HCT116 (cell line): Measurements from ENCODE around the gene ATOX1. TPM values are rescaled to one million over a fixed set of nuclear protein-coding genes. Genes with fewer than 3 reads are reported as not detected.

Source experiments
- ATAC-seq: fragments of 200-7000 bp; cut with Tn5 transposase; 2 replicates; pipeline ENCODE4 v1.9.1; 2020; ENCODE audit warnings: mild to moderate bottlenecking, moderate library complexity
- BruUV-seq: library from RNA; stranded (reverse); fragments of 400-500 nt; replicated peaks from 2 replicates; lab custom pipeline; 2021; lab: Mats Ljungman, UMichigan
- CTCF ChIA-PET: fragments of 300-600 bp; sonication (Branson Sonifier 250); formaldehyde crosslinking; loops from one replicate; lab custom pipeline; 2021; ENCODE audit warnings: antibody characterized with exemption; lab: Charles Lee
- POLR2A ChIA-PET: fragments of 300-600, 350-600 bp; sonication (Branson Sonifier 250); formaldehyde crosslinking; loops from one replicate; lab custom pipeline; 2021; ENCODE audit warnings: antibody characterized with exemption; lab: Charles Lee
- RAD21 ChIA-PET, 2 experiments: fragments of 300-600 bp; sonication (Branson Sonifier 250); formaldehyde crosslinking; loops; one replicate each; lab custom pipeline; 2023; ENCODE audit warnings: low total read pairs in 2 of 2; ENCODE audit not compliant: uncharacterized antibody in 2 of 2, unreplicated experiment in 2 of 2, low non-redundant PET in 1 of 2; lab: Charles Lee
- DNase-seq: peaks from one replicate; pipeline ENCODE4 v3.0.0-alpha.2; 2010; ENCODE audit warnings: low read depth, low spot score
- H2AFZ ChIP-seq: fragments of 200-600 bp; shearing (Covaris generic), sonication (generic); 2 replicates; pipeline ENCODE4 v1.6.1; 2017; ENCODE audit warnings: low read depth, mixed run types, mixed read lengths, antibody characterized with exemption, low read length; ENCODE audit not compliant: poor library complexity, severe bottlenecking
- H3K27ac ChIP-seq: 2 replicates; pipeline ENCODE4 v1.5.1; 2012; ENCODE audit warnings: low read depth, low read length
- H3K27me3 ChIP-seq: fragments of 200-600 bp; sonication (generic); 2 replicates; pipeline ENCODE4 v1.6.1; 2016; ENCODE audit warnings: mixed run types, low read length, mixed read lengths; ENCODE audit not compliant: insufficient read depth
- H3K36me3 ChIP-seq, 2 experiments: fragments of 200-500 bp in 1 of 2; fragments of 200-600 bp in 1 of 2; sonication (Bioruptor generic) in 1 of 2; sonication (generic) in 1 of 2; 2 replicates each; pipeline versions ENCODE4 v1.5.1 to v1.6.1; 2014 to 2016; ENCODE audit warnings: low read length in 2 of 2, inconsistent platforms in 1 of 2, mixed read lengths in 1 of 2, mixed run types in 1 of 2; ENCODE audit not compliant: insufficient read depth in 2 of 2, control insufficient read depth in 1 of 2
- H3K4me1 ChIP-seq, 2 experiments: fragments of 200-600 bp in 1 of 2; sonication (generic) in 1 of 2; 2 replicates each; pipeline versions ENCODE4 v1.5.1 to v1.6.1; 2012 to 2017; ENCODE audit warnings: low read length in 2 of 2, inconsistent platforms in 1 of 2, mild to moderate bottlenecking in 1 of 2, mixed read lengths in 1 of 2, mixed run types in 1 of 2, moderate library complexity in 1 of 2; ENCODE audit not compliant: insufficient read depth in 2 of 2, control insufficient read depth in 1 of 2
- H3K4me2 ChIP-seq: fragments of 200-600 bp; sonication (generic); 2 replicates; pipeline ENCODE4 v1.6.1; 2017; ENCODE audit warnings: mixed run types, low read length, mixed read lengths
- H3K4me3 ChIP-seq, 2 experiments: fragments of 200-600 bp in 1 of 2; sonication (generic) in 1 of 2; replicated peaks in 1 of 2; 2 replicates each; pipeline ENCODE4 v1.5.1; 2011 to 2016; ENCODE audit warnings: low read length in 2 of 2, control low read depth in 1 of 2, low read depth in 1 of 2, mild to moderate bottlenecking in 1 of 2, mixed read lengths in 1 of 2, mixed run types in 1 of 2
- H3K79me2 ChIP-seq: fragments of 200-600 bp; sonication (generic); 2 replicates; pipeline ENCODE4 v1.6.1; 2017; ENCODE audit warnings: mild to moderate bottlenecking, mixed run types, low read length, moderate library complexity, mixed read lengths; ENCODE audit not compliant: insufficient read depth
- H3K9ac ChIP-seq: fragments of 200-600 bp; sonication (generic); 2 replicates; pipeline ENCODE4 v1.6.1; 2016; ENCODE audit warnings: low read length, mixed read lengths
- H3K9me2 ChIP-seq: fragments of 200-600 bp; sonication (generic), shearing (Covaris generic); 2 replicates; pipeline ENCODE4 v1.6.1; 2017; ENCODE audit warnings: mixed run types, mild to moderate bottlenecking, moderate library complexity; ENCODE audit not compliant: insufficient read depth
- H3K9me3 ChIP-seq, 2 experiments: fragments of 200-500 bp in 1 of 2; fragments of 200-600 bp in 1 of 2; sonication (Bioruptor generic) in 1 of 2; sonication (generic) in 1 of 2; 2 replicates each; pipeline ENCODE4 v1.6.1; 2014 to 2017; ENCODE audit warnings: low read length in 2 of 2, mixed read lengths in 2 of 2, inconsistent platforms in 1 of 2, low read depth in 1 of 2, mild to moderate bottlenecking in 1 of 2, mixed run types in 1 of 2, moderate library complexity in 1 of 2; ENCODE audit not compliant: control insufficient read depth in 1 of 2, insufficient read depth in 1 of 2
- H4K20me1 ChIP-seq: fragments of 200-600 bp; sonication (generic), shearing (Covaris generic); 2 replicates; pipeline ENCODE4 v1.6.1; 2017; ENCODE audit warnings: mixed run types, mild to moderate bottlenecking, moderate library complexity; ENCODE audit not compliant: insufficient read depth
- CEBPB ChIP-seq: IDR thresholded peaks from 2 replicates; pipeline ENCODE4 v1.6.1; 2012; ENCODE audit warnings: low read depth
- EGR1 ChIP-seq: IDR thresholded peaks from 2 replicates; pipeline ENCODE4 v1.6.1; 2012; ENCODE audit warnings: low read depth
- ELF1 ChIP-seq: IDR thresholded peaks from 2 replicates; pipeline ENCODE4 v1.6.1; 2012; ENCODE audit warnings: low read depth, borderline replicate concordance
- EZH2phosphoT487 ChIP-seq: fragments of 200-600 bp; IDR thresholded peaks from 2 replicates; pipeline ENCODE4 v1.6.1; 2018; ENCODE audit warnings: antibody characterized with exemption, borderline replicate concordance
- FOSL1 ChIP-seq: IDR thresholded peaks from 2 replicates; pipeline ENCODE4 v1.6.1; 2012; ENCODE audit warnings: low read depth
- JUND ChIP-seq: IDR thresholded peaks from 2 replicates; pipeline ENCODE4 v1.6.1; 2012
- POLR2A ChIP-seq: IDR thresholded peaks from 2 replicates; pipeline ENCODE4 v1.7.0; 2011; ENCODE audit warnings: borderline replicate concordance; ENCODE audit not compliant: insufficient read depth, insufficient read length; ENCODE audit errors: extremely low read depth
- POLR2AphosphoS5 ChIP-seq: IDR thresholded peaks from 2 replicates; pipeline ENCODE4 v1.6.1; 2011; ENCODE audit warnings: mild to moderate bottlenecking, low read depth, low read length, moderate library complexity
- SIN3A ChIP-seq: IDR thresholded peaks from 2 replicates; pipeline ENCODE4 v1.6.1; 2012; ENCODE audit warnings: low read depth
- TCF7L2 ChIP-seq: IDR thresholded peaks from 2 replicates; pipeline ENCODE4 v1.7.0; 2011; ENCODE audit warnings: borderline replicate concordance, inconsistent platforms; ENCODE audit not compliant: insufficient read depth, insufficient read length; ENCODE audit errors: extremely low read depth
- ZBTB33 ChIP-seq: IDR thresholded peaks from 2 replicates; pipeline ENCODE4 v1.6.1; 2011; ENCODE audit warnings: mild to moderate bottlenecking, low read length, moderate library complexity; ENCODE audit not compliant: insufficient replicate concordance; ENCODE audit errors: extremely low read depth
- ZFX ChIP-seq: fragments of 450-650 bp; IDR thresholded peaks from 2 replicates; pipeline ENCODE4 v1.6.1; 2017
- intact Hi-C: fragments of 100-400 bp; cut with micrococcal nuclease; formaldehyde crosslinking; loops from 2 replicates; pipeline ENCODE4 v1.10.0; 2022
- total RNA-seq: library from RNA; stranded (reverse); gene quantifications from one replicate; pipeline ENCODE4 v1.2.1, GENCODE V29; 2021; ENCODE audit not compliant: unreplicated experiment
- TF ChIP-seq, protein P1 (sequence below): IDR thresholded peaks from 2 replicates; pipeline ENCODE4 v1.6.1; 2012; ENCODE audit warnings: low read depth
- TF ChIP-seq, protein P2 (sequence below): IDR thresholded peaks from 2 replicates; pipeline ENCODE4 v1.6.1; 2012
- TF ChIP-seq, protein P3 (sequence below): IDR thresholded peaks from 2 replicates; pipeline ENCODE4 v1.6.1; 2012

ATOX1 gene
- total RNA-seq, 1 experiment from 2014 or later: 66.2 TPM

- no peak for ATAC-seq
- no peak overlapping the region for H3K4me3 ChIP-seq
- ChIA-PET CTCF (no interaction called here), RAD21 (no interaction called here)
- H2AFZ ChIP-seq: no peak overlapping the region
- no peak overlapping the region for H3K27ac ChIP-seq
- H4K20me1 ChIP-seq: no peaks in the 10 kb centered on the region
- BruUV-seq: no TSS peak
- TF ChIP-seq EGR1: no peak
- no peak for TF ChIP-seq POLR2AphosphoS5
- TF ChIP-seq ELF1: no peak
- no peak for TF ChIP-seq SIN3A
- TF ChIP-seq, all 23 proteins: peak for 0
- Histone ChIP-seq H3K9me3 (no peaks in the 10 kb centered on the region), H3K4me2 (no peak overlapping the region), H3K36me3 (no peaks in the 10 kb centered on the region), H3K4me1 (peaks cover 10 to 18% of the 10 kb centered on the region in 2 experiments; a peak in 3 of 4 replicates), H3K9me2 (no peaks in the 10 kb centered on the region), H3K9ac (no peak overlapping the region), H3K27me3 (no peaks in the 10 kb centered on the region), H3K79me2 (no peaks in the 10 kb centered on the region)
- no peak for DNase-seq
- intact Hi-C loops: no loop called here
- POLR2A ChIA-PET: no interaction called here
These were observed 57.6 kb downstream of the ATOX1 start for GRCh38 chr5:151700820-151701219.

DNA sequence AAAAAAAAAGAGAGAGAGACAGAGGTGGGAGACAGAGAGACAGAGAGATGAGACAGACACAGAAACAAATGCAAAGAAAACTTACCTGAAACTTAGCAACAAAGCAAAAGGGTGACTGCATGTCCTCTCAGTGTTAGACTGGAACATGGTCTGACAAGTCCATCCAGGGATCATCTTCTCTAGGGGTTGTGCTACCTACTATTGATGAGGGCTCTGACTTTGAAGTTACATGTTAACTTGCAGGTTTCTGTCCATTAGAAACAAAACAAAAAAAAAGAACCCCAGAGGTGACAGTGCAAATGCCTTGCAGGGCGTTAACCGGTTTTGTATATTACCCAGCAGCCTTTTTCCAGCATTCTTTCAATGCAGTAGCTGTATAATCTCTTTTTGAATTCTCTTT lies 58.1 kb downstream of the ATOX1 start:
- Histone ChIP-seq H3K9me2 (no peaks in the 10 kb centered on the region), H3K4me1 (peaks cover 10 to 18% of the 10 kb centered on the region in 2 experiments; a peak in 3 of 4 replicates), H3K27me3 (no peaks in the 10 kb centered on the region), H4K20me1 (no peaks in the 10 kb centered on the region), H3K36me3 (no peaks in the 10 kb centered on the region), H3K4me2 (no peak overlapping the region), H3K79me2 (no peaks in the 10 kb centered on the region), H3K27ac (no peak overlapping the region), H3K9me3 (no peaks in the 10 kb centered on the region), H3K9ac (no peak overlapping the region), H2AFZ (no peak overlapping the region), H3K4me3 (no peak overlapping the region)
- BruUV-seq: no TSS peak
- no peak for ATAC-seq
- DNase-seq: no peak
- intact Hi-C loops: no loop called here
- CTCF ChIA-PET: interaction anchor here (0.6 kb wide), 1 partner anchor 179 kb away, joined by 3 read pairs; no protein-coding TSS in a partner anchor
- RAD21 ChIA-PET: no interaction called here
- POLR2A ChIA-PET: no interaction called here
- TF ChIP-seq ZFX (no peak), JUND (no peak), POLR2AphosphoS5 (no peak), TCF7L2 (no peak), ZBTB33 (no peak), FOSL1 (no peak), CEBPB (no peak), POLR2A (no peak), EZH2phosphoT487 (no peak)
- TF ChIP-seq, protein P1, sequence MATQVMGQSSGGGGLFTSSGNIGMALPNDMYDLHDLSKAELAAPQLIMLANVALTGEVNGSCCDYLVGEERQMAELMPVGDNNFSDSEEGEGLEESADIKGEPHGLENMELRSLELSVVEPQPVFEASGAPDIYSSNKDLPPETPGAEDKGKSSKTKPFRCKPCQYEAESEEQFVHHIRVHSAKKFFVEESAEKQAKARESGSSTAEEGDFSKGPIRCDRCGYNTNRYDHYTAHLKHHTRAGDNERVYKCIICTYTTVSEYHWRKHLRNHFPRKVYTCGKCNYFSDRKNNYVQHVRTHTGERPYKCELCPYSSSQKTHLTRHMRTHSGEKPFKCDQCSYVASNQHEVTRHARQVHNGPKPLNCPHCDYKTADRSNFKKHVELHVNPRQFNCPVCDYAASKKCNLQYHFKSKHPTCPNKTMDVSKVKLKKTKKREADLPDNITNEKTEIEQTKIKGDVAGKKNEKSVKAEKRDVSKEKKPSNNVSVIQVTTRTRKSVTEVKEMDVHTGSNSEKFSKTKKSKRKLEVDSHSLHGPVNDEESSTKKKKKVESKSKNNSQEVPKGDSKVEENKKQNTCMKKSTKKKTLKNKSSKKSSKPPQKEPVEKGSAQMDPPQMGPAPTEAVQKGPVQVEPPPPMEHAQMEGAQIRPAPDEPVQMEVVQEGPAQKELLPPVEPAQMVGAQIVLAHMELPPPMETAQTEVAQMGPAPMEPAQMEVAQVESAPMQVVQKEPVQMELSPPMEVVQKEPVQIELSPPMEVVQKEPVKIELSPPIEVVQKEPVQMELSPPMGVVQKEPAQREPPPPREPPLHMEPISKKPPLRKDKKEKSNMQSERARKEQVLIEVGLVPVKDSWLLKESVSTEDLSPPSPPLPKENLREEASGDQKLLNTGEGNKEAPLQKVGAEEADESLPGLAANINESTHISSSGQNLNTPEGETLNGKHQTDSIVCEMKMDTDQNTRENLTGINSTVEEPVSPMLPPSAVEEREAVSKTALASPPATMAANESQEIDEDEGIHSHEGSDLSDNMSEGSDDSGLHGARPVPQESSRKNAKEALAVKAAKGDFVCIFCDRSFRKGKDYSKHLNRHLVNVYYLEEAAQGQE: no peak
- TF ChIP-seq, protein P2, sequence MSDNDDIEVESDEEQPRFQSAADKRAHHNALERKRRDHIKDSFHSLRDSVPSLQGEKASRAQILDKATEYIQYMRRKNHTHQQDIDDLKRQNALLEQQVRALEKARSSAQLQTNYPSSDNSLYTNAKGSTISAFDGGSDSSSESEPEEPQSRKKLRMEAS: no peak
- TF ChIP-seq, protein P3, sequence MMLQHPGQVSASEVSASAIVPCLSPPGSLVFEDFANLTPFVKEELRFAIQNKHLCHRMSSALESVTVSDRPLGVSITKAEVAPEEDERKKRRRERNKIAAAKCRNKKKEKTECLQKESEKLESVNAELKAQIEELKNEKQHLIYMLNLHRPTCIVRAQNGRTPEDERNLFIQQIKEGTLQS: no peak
